K562 (cell line): Measurements from ENCODE around the gene FLAD1. TPM values are rescaled to one million over a fixed set of nuclear protein-coding genes. Genes with fewer than 3 reads are reported as not detected.

Experiments
- CLOCK ChIP-seq: fragments of 250-450 bp; sonication (Bioruptor Pico); IDR thresholded peaks from 2 replicates; pipeline ENCODE4 v1.4.0; 2020; ENCODE audit warnings: mild to moderate bottlenecking, moderate library complexity, borderline replicate concordance
- CREB3L1 ChIP-seq: fragments of 450-650 bp; IDR thresholded peaks from 2 replicates; pipeline ENCODE4 v1.6.1; 2014; ENCODE audit warnings: low read depth, mild to moderate bottlenecking, moderate library complexity, borderline replicate concordance
- CSDE1 ChIP-seq, 2 experiments: fragments of 450-650 bp; IDR thresholded peaks; 2 replicates each; pipeline ENCODE4 v1.6.1; 2016; ENCODE audit warnings: mild to moderate bottlenecking in 1 of 2
- DIDO1 ChIP-seq: fragments of 450-650 bp; IDR thresholded peaks from 2 replicates; pipeline ENCODE4 v1.6.1; 2016; ENCODE audit warnings: low read depth, missing biosample characterization, missing genetic modification characterization
- ELF1 ChIP-seq: fragments of 200-800 bp; sonication (Bioruptor generic); IDR thresholded peaks from 2 replicates; pipeline ENCODE4 v1.6.1; 2016; ENCODE audit warnings: missing genetic modification characterization, missing compliant biosample characterization
- ETV1 ChIP-seq: fragments of 450-650 bp; conservative IDR thresholded peaks from 2 replicates; pipeline ENCODE4 v1.6.1; 2016; ENCODE audit warnings: missing genetic modification characterization, control low read depth, low read depth, missing compliant biosample characterization
- FOXA3 ChIP-seq, 2 experiments: fragments of 450-650 bp in 1 of 2; sonication (generic) in 1 of 2; formaldehyde crosslinking; IDR thresholded peaks in 1 of 2; conservative IDR thresholded peaks in 1 of 2; 2 replicates each; pipeline versions ENCODE4 v1.4.0 to v1.8.0; 2020 to 2022; ENCODE audit warnings: mild to moderate bottlenecking in 2 of 2, missing genetic modification reagents in 1 of 2
- FOXK1 ChIP-seq: sonication (generic); formaldehyde crosslinking; IDR thresholded peaks from 2 replicates; pipeline ENCODE4 v1.8.0; 2022; ENCODE audit warnings: missing genetic modification reagents, mild to moderate bottlenecking, borderline replicate concordance
- FOXO4 ChIP-seq: fragments of 450-650 bp; formaldehyde crosslinking; IDR thresholded peaks from 2 replicates; pipeline ENCODE4 v1.4.0; 2020; ENCODE audit warnings: mild to moderate bottlenecking, moderate library complexity
- MAZ ChIP-seq, 2 experiments: fragments of 450-650 bp in 1 of 2; sonication (generic) in 1 of 2; formaldehyde crosslinking; IDR thresholded peaks in 1 of 2; conservative IDR thresholded peaks in 1 of 2; 2 replicates each; pipeline versions ENCODE4 v1.4.0 to v1.5.0; 2020; ENCODE audit warnings: mild to moderate bottlenecking in 1 of 2, missing genetic modification reagents in 1 of 2
- MTA2 ChIP-seq: fragments of 450-650 bp; IDR thresholded peaks from 2 replicates; pipeline ENCODE4 v1.6.1; 2016; ENCODE audit warnings: low read depth
- NFIX ChIP-seq: fragments of 250-450 bp; sonication (Bioruptor Pico); IDR thresholded peaks from 2 replicates; pipeline ENCODE4 v1.4.0; 2020; ENCODE audit warnings: low read depth, mild to moderate bottlenecking, moderate library complexity
- NFRKB ChIP-seq: fragments of 450-650 bp; IDR thresholded peaks from 2 replicates; pipeline ENCODE4 v1.6.1; 2016; ENCODE audit warnings: low read depth
- POLR2A ChIP-seq: fragments of 450-650 bp; conservative IDR thresholded peaks from 2 replicates; pipeline ENCODE4 v1.6.1; 2016
- POLR2H ChIP-seq: IDR thresholded peaks from 2 replicates; pipeline ENCODE4 v1.6.1; 2016; ENCODE audit warnings: missing genetic modification characterization, low read depth, mild to moderate bottlenecking, control low read depth, missing compliant biosample characterization, moderate library complexity
- SMARCA5 ChIP-seq: fragments of 450-650 bp; IDR thresholded peaks from 2 replicates; pipeline ENCODE4 v1.6.1; 2016
- STAT5A ChIP-seq: IDR thresholded peaks from 2 replicates; pipeline ENCODE4 v1.6.1; 2012; ENCODE audit warnings: low read length, inconsistent platforms, borderline replicate concordance
- ZC3H11A ChIP-seq: IDR thresholded peaks from 2 replicates; pipeline ENCODE4 v1.6.1; 2012; ENCODE audit warnings: low read depth, low read length, improper control_type of control experiment
- ZFX ChIP-seq: sonication (generic); formaldehyde crosslinking; IDR thresholded peaks from 2 replicates; pipeline ENCODE4 v1.8.0; 2022; ENCODE audit warnings: mild to moderate bottlenecking, missing genetic modification reagents, moderate library complexity
- ZNF133 ChIP-seq: fragments of 250-450 bp; sonication (Bioruptor Pico); IDR thresholded peaks from 2 replicates; pipeline ENCODE4 v1.4.0; 2020; ENCODE audit warnings: mild to moderate bottlenecking
- ZNF778 ChIP-seq: fragments of 450-650 bp; formaldehyde crosslinking; IDR thresholded peaks from 2 replicates; pipeline ENCODE4 v1.4.0; 2020; ENCODE audit warnings: mild to moderate bottlenecking, moderate library complexity
- polyA plus RNA-seq, 8 experiments: library from polyadenylated mRNA; depleted of rRNA in 4 of 8; stranded (reverse) in 5 of 8; unstranded in 3 of 8; fragments of >200 nt; fragmentation: Nextera tagmentation in 2 of 8; fragmentation: Illumina TruSeq in 1 of 8; extraction: Ambion mirVana in 2 of 8; extraction: Trizol in 1 of 8; gene quantifications; 2 replicates each; pipeline versions ENCODE4 v1.2.1 to v1.2.3, GENCODE V29; 2011 to 2014; ENCODE audit warnings: inconsistent platforms in 1 of 8, missing spikeins in 1 of 8
- total RNA-seq, 7 experiments: library from RNA; depleted of rRNA in 6 of 7; stranded (reverse); fragments of >200 nt in 6 of 7; fragmentation: Illumina TruSeq in 2 of 7; extraction: Trizol in 2 of 7; gene quantifications; 2 replicates each; pipeline versions ENCODE4 v1.2.1 to v1.2.3, GENCODE V29; 2011 to 2021; ENCODE audit warnings: low replicate concordance in 1 of 7

Gene FLAD1
- total and polyA plus RNA-seq, 9 of the 15 experiments (the other 6 are each of a cell fraction or from before 2014, with no cell fraction given), result 24.9 to 85.8 (median 67.0) TPM

GRCh38 chr1:154974102-154974807 lies 8.9 kb upstream of the FLAD1 start, which contains the start of gene CKS1B (continued):
- no peak for TF ChIP-seq STAT5A
- peak; percentile 90 for TF ChIP-seq POLR2H (tag)
- TF ChIP-seq ETV1 (tag), result peak; percentile 97
- peak; percentile 92 for TF ChIP-seq ELF1 (tag)
- no peak for TF ChIP-seq CLOCK (CRISPR knock-in tag)
- no peak for TF ChIP-seq CSDE1 (IDR thresholded peaks at IDR 0.05)
- TF ChIP-seq ZC3H11A, result no peak
- no peak; the same call in none of the 2 replicates for TF ChIP-seq NFRKB
- TF ChIP-seq ZNF133, result no peak
- TF ChIP-seq ZFX, result peak; percentile 90
- peak; percentile 97 for TF ChIP-seq POLR2A
- TF ChIP-seq ZNF778 (CRISPR knock-in tag), result no peak
- TF ChIP-seq DIDO1 (tag), result 0 out of 2 replicates have a peak, but pooled peaks have one; percentile 13
- TF ChIP-seq MTA2, result no peak
- TF ChIP-seq FOXK1 (CRISPR knock-in tag), result 0 out of 2 replicates have a peak, but pooled peaks have one; percentile 67
- TF ChIP-seq SMARCA5, result no peak
- no peak for TF ChIP-seq NFIX
- no peak for TF ChIP-seq FOXA3 (CRISPR knock-in tag; conservative IDR thresholded peaks at IDR 0.05 in 1 of 2, IDR thresholded peaks at IDR 0.05 in 1 of 2)
- TF ChIP-seq MAZ (CRISPR knock-in tag; conservative IDR thresholded peaks at IDR 0.05 in 1 of 2, IDR thresholded peaks at IDR 0.05 in 1 of 2), result peak; percentile 39 to 47
- TF ChIP-seq CREB3L1, result peak; percentile 82; the same call in 1 of the 2 replicates
- no peak for TF ChIP-seq FOXO4 (CRISPR knock-in tag)
